Fibroblast of mammary gland (primary cell): ENCODE data around the gene FAS.

Experiments
- DNase-seq: peaks from one replicate; pipeline ENCODE4 v3.0.0-alpha.2; 2010; ENCODE audit warnings: low read depth
- H3K4me3 ChIP-seq: 2 replicates; pipeline ENCODE4 v1.5.1; 2011; ENCODE audit warnings: low read depth, mild to moderate bottlenecking, low read length, moderate library complexity; ENCODE audit not compliant: control insufficient read depth
- TF ChIP-seq, protein P1 (sequence below): conservative IDR thresholded peaks from 2 replicates; pipeline ENCODE4 v1.5.1; 2011; ENCODE audit warnings: low read depth, low read length, inconsistent platforms; ENCODE audit not compliant: control insufficient read depth, insufficient read depth

The FAS gene

DNA sequence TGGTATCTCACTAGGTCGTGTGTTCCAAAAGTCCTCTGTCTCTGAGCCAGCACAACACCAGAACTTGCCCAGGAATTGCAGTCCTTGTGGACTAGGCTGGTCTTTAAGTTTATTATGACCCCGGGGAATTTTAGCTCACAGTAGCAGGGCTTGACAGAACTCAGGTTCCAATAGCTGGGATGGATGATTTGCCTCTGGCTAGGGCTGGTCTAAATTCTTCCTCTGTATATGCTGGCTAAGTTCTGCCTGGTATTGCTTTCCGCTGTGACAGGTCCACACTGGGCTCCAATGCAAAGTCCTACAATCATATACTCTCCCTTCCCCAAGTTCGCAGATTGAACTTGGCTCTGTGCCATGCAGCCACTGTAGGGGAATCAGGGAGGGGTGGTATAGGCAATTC, 52.5 kb downstream of the FAS start:
- DNase-seq: no peak
- no peak overlapping the region for H3K4me3 ChIP-seq
- TF ChIP-seq, protein P1, sequence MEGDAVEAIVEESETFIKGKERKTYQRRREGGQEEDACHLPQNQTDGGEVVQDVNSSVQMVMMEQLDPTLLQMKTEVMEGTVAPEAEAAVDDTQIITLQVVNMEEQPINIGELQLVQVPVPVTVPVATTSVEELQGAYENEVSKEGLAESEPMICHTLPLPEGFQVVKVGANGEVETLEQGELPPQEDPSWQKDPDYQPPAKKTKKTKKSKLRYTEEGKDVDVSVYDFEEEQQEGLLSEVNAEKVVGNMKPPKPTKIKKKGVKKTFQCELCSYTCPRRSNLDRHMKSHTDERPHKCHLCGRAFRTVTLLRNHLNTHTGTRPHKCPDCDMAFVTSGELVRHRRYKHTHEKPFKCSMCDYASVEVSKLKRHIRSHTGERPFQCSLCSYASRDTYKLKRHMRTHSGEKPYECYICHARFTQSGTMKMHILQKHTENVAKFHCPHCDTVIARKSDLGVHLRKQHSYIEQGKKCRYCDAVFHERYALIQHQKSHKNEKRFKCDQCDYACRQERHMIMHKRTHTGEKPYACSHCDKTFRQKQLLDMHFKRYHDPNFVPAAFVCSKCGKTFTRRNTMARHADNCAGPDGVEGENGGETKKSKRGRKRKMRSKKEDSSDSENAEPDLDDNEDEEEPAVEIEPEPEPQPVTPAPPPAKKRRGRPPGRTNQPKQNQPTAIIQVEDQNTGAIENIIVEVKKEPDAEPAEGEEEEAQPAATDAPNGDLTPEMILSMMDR: no peak

DNA sequence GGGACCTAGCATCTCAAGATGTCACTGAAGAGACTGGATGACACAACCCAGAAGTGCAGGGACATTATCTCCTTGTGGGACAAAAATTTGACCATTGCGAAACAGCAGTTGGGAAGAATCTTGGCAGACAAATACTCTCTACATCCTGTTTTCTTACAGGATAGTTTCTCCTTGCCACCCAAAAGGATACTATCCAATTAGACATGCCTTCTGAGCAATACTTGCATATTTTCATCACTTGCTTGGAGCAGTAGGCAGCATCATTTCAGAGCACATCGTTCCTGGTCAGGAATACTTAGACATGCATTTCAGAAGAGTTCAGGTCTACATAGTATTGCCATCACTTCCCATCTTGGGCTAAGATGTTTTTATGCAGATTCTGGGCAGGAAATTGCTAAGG, 56.8 kb downstream of the FAS start:
- peak; percentile 23 for DNase-seq
- H3K4me3 ChIP-seq: no peak overlapping the region

DNA sequence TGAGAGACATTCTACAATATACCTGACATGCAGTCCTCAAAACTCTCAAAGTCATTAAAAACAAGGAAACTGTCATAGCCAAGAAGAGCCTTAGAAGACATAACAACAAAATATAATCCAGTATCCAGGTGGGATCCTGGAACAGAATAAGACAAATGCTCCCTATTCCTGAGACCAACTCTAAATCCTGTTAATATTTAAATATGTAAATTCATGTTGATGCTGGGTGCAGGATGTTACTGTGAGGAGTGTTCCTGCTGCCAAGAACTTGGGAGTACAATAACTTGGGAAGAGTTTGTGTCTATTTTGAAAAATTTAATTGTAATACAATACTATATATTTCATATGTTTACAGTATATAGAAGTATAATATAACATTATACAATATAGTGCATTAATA, 61.0 kb downstream of the FAS start:
- H3K4me3 ChIP-seq: no peak overlapping the region
- TF ChIP-seq, protein P1: no peak
- no peak for DNase-seq

More for the DNA sequence above, 56.8 kb downstream of the FAS start:
- TF ChIP-seq, protein P1: no peak

DNA sequence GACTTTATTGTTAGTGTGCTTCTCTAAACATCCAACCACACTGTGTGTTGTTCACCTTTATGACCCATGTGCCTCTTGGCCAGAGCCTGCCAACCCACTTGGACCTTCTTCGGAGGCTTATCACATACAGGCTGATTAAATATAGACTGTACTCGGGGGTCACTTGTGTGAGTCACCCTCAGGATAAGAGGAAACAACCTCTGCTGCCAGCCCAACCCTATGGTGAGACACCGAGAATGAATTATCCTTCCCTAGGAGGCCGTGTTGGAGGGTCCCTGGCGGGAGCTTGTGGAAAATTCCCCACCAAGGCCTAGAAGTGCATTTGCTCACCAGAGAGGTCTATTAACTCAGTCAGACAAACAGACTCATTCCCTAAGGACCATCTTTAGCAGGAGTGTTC, 63.0 kb downstream of the FAS start:
- TF ChIP-seq, protein P1: no peak
- no peak overlapping the region for H3K4me3 ChIP-seq
- no peak for DNase-seq

DNA sequence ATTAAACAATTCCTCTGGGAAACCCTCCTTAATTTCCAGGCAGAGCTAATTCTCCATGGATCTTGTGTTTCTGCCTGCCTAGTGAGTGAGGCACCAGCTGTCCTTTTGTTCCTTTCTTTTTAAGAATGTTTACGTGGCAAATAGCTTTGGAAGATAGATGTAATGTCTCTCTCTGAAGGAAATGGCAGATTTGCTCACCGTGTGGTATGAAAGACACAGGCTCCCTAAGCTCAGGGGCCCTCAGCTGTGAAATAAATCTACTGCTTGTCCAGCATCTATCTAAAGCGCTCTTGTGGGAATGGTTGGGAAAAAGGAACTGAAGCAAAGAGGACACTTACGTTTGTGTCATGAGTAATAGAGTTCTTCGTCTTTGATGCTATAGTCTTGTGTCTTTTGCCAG, 64.6 kb downstream of the FAS start:
- DNase-seq: no peak
- H3K4me3 ChIP-seq: no peak overlapping the region
- TF ChIP-seq, protein P1: no peak

DNA sequence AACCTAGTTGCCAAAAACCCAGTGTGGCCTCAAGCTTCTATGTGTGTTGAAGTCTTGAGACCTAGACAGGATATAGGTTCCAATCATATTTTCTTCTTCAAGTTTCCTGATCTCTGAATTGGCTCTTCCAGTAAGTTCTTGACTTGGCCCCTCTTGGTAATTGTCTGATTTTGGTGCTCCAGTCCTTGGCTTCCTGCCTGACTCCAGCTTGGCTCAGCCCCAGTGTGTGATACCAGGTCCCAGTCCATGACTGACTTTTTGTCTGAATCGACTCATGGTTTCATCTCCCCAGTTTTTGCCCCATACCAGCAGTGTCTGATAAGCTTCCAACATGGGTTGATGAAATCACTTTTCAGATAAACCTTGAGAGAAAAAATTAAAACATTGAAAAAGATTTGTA, 72.3 kb downstream of the FAS start:
- TF ChIP-seq, protein P1: no peak
- H3K4me3 ChIP-seq: no peak overlapping the region
- peak; percentile 50 for DNase-seq

DNA sequence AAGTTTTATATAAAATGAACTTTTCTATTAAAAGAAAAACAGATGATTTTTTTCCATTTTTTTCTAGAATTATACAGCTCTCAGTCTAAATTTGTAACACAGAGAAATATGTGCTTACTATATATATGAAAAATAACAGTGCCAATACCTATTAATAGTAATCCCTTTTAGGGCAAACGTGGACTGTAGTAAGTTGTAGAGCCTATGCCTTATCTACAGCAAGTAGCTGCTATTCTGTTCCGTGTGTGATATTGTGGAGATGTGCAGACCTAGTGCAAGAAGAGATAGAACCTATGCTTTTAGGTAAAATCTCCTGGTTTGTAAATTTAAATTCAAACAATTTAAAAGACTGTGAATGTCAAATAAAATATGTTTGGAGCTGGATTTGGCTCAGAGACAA, 72.9 kb downstream of the FAS start:
- H3K4me3 ChIP-seq: no peak overlapping the region

More for the DNA sequence above, 72.9 kb downstream of the FAS start:
- no peak for DNase-seq
- TF ChIP-seq, protein P1: no peak
